GM18868 (cell line): Measurements from ENCODE around the gene CELF6.
"Not testable (repeated sequence)": the region's sequence is repeated elsewhere in the genome, so short reads cannot be mapped to it uniquely, and the experiment has no call there.

Experiments used
- ATAC-seq: cut with Tn5 transposase; IDR thresholded peaks from one replicate; pipeline ENCODE4 v1.9.1; 2021; ENCODE audit warnings: mild to moderate bottlenecking, moderate library complexity; ENCODE audit not compliant: unreplicated experiment

CELF6 gene

GRCh38 chr15:72318408-72318942 is 1.5 kb downstream of the CELF6 start:
- no peak for ATAC-seq

DNA sequence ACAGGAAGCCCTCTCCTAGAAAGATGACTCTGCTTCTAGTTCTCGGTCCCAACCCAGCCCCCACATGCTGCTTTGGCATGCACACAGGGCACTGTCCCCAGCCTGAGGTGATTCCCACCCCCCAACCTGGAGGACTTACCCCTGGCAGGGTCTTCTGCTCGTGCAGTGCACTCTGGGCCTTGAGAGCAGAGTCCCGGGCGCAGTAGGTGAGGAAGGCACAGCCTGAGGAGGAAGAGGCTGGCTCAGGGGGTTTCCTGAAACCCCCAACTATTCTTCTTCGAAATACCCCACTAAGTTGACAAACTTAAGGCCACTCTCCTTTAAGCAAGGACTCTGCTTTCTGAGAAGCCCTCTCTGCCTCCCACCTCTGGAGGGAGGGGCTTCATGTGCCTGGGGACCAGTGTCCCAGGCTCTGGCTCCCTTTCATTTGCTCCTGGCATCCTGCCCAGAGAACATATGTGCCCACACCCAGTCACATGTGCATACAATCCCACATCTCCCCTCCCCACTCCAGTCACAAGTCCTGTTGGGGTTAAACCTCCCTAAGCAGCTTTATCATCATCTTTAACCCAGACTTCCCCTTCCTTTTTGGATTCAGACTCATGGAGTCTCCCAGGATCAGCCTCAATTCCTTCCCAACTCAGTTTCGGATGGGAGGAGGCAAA is 4.1 kb downstream of the CELF6 start:
- ATAC-seq = no peak

GRCh38 chr15:72313881-72314280 is 6.1 kb downstream of the CELF6 start:
- no peak for ATAC-seq

GRCh38 chr15:72313448-72313840 is 6.5 kb downstream of the CELF6 start:
- no peak for ATAC-seq

GRCh38 chr15:72312605-72313447 is 7.1 kb downstream of the CELF6 start:
- ATAC-seq = peak; percentile 65

DNA sequence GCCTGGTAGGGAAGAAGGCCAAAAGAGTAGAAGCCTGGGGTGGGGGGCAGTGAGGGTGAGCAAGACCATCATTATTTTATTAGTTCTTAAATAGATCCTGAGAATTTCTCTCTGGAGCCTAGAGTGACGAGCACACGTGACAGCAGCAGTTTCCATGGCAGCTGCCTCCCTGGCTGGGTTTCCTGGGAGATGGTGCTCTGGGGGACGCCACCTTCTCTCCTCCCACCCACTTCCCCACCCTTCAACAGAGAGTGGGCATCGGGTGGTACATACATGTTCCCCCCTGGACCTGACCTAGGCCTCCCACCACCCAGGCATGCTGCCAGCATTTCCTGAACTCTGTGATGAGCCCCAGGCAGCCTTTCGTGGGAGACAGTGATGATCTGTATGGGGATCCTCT is 12.9 kb downstream of the CELF6 start:
- no peak for ATAC-seq

GRCh38 chr15:72306211-72306785 is 13.7 kb downstream of the CELF6 start:
- no peak for ATAC-seq

DNA sequence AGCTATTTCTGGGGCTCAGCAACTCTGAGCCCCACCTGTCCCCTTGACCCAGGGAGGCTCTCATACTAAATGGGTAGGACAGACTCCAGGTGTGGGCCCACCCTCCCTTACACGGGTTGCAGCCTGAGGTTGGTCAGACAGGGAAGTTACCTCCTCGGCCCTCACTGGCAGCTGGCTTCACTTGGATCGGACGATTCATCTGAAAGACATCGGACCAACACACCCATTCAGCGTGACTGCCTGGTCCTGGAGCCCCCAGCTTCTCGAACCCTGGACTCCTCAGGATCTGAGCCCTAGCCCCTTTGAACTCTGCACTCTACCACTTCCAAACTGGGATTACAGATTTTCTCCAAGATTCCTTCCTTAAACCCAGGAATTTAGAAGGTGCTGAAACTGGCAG is 15.4 kb downstream of the CELF6 start:
- ATAC-seq = no peak

- no peak for ATAC-seq
These were observed 17.0 kb downstream of the CELF6 start for GRCh38 chr15:72302955-72303354.

DNA sequence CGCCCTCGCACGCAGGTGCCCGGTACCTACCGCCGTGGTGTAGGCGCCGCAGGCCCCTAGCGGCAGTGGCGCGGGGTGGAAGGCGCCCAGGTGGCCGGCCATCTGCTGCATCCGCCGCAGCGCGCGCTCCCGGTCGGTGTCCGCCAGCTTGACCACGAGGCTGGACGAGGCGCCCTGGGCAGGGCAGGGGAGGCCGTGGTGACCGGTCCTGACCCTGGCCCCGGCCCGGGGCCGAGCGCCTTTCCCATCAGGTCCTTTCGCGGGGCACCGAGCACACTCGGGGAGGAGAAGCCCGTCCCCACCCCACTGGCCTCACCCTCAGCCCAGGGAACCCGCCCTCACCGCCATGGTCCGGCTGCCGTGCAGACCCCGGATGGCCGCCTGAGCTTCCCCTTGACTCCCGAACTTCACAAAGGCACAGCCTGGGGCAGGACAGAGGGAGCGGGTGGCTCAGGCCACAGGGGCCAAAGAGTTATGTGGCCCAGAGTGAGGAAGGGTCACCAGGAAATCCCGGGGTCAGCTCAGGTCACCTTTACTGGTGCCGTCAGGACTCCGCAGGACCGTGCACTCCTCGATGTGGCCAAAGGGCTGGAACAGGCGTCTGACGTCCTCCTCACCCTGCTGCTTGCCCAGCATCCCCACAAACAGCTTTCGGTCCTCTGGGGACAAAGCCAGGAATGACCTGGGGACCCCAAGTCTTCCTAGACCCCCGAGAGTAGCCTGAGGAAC is 30.2 kb downstream of the CELF6 start:
- no peak for ATAC-seq

GRCh38 chr15:72288796-72289596 is 31.0 kb downstream of the CELF6 start:
- ATAC-seq = no peak

DNA sequence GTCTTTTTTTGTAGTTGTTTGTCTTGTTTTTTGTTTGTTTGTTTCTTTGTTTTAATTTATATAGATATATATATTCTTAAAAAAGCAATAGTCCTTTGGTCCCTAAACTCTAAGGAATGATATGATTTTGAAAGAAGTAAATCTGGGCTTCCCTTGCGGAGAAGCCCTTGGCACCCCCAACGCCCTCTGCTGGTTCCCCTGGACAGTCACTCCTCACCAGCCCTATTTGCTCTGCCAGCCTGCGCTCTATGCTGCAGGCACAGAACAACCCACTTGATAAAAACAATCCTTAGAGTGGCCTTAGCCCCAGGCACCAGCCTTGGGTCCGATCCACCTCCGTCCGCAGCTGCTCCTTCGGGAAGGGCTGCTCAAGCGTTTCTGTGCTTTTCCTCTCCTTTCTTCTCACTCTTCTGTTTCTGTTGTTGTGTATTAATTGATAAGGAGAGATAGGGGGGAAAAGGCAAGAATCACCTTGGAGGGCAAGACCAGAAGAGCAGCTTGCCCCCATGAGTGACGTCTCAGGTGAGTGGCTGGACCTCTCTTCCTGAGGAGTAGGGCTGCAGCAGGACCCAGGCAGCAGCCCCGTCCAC is 33.9 kb downstream of the CELF6 start:
- no peak for ATAC-seq

DNA sequence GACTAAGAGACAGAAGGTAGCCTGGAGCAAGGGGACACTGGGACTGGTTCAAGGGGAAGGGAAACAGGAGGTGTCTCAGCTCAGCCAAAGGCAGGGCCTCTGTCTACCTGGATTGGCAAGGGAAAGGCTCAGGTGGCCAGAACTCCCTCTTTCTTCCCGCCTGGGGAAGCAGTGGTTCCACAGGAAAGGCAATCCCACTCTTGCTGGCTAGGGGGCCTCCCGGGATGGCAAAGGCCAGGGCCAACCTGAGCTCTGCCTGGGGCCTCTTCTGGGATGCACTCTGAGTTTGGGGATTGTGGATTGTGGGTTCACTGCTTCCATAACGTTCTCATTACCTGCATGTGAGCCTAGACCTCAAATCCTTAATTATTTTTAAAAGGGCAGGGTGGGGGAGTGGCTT is 34.6 kb downstream of the CELF6 start:
- no peak for ATAC-seq

- ATAC-seq = no peak
These were observed 35.2 kb downstream of the CELF6 start for GRCh38 chr15:72284781-72285180.

DNA sequence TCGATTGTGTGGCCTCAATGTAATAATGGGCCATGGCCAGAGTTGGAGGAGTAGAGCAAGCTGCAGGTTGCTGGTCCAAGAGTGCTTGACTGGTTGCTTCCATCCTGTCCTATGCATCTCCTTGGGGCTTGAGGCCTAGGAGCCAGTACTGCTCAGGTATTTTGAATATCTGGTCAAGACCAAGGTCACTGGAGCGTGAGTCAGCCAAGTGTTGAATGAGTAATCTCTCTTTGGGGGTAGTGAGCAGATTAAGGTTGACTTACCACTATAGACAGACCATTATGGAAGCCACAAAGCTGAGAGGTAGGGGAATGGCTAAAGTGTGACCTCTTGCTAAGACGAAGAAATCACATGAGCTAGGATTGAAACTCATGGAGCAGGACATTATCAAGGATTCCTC is 38.2 kb downstream of the CELF6 start:
- ATAC-seq = no peak

DNA sequence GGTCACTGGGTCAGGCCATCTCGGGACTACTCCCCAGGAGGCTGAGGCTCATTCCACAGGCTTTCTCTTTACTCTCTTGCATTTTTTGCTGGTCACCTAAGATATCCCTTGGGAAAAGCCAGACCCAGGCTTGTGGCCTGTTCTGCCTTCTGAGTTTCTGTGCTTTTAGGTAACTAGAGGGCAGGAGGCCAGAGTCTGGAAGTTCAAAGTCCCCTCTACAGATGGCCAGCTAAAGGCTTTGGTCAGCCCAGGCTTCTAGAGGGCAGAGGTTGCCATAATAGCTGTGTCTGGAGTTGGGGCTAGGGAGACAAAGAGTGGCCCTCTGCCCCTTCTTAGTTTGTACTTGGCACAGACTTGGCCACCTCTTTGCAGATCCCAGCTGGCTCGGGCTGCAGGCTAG is 39.2 kb downstream of the CELF6 start:
- no peak for ATAC-seq

GRCh38 chr15:72278737-72279136 is 41.2 kb downstream of the CELF6 start:
- ATAC-seq = no peak

- ATAC-seq = no peak
These were observed 43.6 kb downstream of the CELF6 start for GRCh38 chr15:72276326-72276700.

GRCh38 chr15:72275635-72276325 is 44.2 kb downstream of the CELF6 start:
- ATAC-seq = not testable (repeated sequence)

- no peak for ATAC-seq
These were observed 47.0 kb downstream of the CELF6 start for GRCh38 chr15:72272997-72273352.
